Neural cell (in vitro differentiated cells): ENCODE measurements around the gene DOCK4.

Source experiments
- CTCF ChIP-seq: fragments of 450-650 bp; IDR thresholded peaks from 2 replicates; pipeline ENCODE4 v1.5.1; 2014; ENCODE audit warnings: antibody characterized with exemption, mild to moderate bottlenecking, moderate library complexity; ENCODE audit not compliant: poor library complexity, severe bottlenecking
- EP300 ChIP-seq: fragments of 450-650 bp; conservative IDR thresholded peaks from 2 replicates; pipeline ENCODE4 v1.6.1; 2014; ENCODE audit warnings: antibody characterized with exemption, mild to moderate bottlenecking, moderate library complexity; ENCODE audit not compliant: poor library complexity, severe bottlenecking
- POLR2AphosphoS5 ChIP-seq: IDR thresholded peaks from 2 replicates; pipeline ENCODE4 v1.6.1; 2012
- SMC3 ChIP-seq: fragments of 450-650 bp; conservative IDR thresholded peaks from 2 replicates; pipeline ENCODE4 v1.6.1; 2014; ENCODE audit warnings: antibody characterized with exemption, mild to moderate bottlenecking, moderate library complexity; ENCODE audit not compliant: poor library complexity
- TAF1 ChIP-seq: IDR thresholded peaks from 2 replicates; pipeline ENCODE4 v1.6.1; 2012; ENCODE audit warnings: low read depth

GRCh38 chr7:112063974-112064373 is 142.2 kb downstream of the DOCK4 start:
- TF ChIP-seq EP300 (no peak), CTCF (no peak), POLR2AphosphoS5 (no peak), TAF1 (no peak), SMC3 (no peak)
